ENCODE results near the gene LAMTOR1.
A peak's percentile ranks its signal among the peaks of the same experiment; 100 is the strongest.
"Not testable (repeated sequence)": the region's sequence is repeated elsewhere in the genome, so short reads cannot be mapped to it uniquely, and the experiment has no call there.

LAMTOR1 gene

DNA sequence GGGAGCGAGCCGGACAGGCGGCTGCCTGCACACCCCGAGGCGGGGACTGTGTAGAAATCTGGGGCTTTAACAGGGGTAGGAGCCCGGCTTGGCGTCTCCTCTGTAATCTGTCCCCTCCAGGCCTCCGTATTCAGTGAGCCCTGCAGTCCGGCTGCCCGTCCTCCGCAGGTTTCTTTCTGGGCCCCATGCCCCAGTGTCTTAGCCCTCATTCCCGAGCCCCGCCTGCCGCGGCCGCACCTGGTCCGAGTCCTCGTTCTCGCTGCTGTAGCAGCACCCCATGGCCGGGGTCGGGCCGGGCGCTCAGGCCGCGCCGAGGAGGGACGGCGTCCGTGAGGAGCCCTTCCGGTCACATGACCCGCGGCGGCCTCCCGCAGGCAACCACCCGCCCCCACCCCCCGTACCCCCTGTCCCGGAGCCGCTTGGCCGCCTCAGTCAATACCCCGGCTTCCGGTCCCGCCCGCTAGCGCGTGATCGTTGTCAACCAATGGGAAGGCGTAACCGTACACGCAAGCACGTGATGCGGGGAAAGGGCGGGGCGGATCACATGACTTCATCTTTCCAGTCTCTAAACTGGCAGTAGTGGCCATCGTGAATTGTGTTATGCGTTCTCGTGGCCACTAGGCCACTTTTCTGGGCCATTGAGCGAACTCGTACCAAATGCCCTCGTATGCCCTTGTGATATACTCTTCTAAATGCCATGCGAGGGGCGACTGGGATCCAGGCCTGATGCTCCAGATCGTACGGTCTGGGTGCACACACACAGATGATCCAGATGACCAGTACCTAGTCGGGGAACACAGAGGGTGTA is at the start of gene LAMTOR1:
Gene LAMTOR1 (minus strand): TSS at position 352 of the 808 bp plus-strand sequence. CDS start 73 bp downstream, at position 279.
- DNase-seq: peak; percentile 98

GRCh38 chr11:72150882-72151281 is 47.8 kb upstream of the LAMTOR1 start:
- DNase-seq: no peak

DNA sequence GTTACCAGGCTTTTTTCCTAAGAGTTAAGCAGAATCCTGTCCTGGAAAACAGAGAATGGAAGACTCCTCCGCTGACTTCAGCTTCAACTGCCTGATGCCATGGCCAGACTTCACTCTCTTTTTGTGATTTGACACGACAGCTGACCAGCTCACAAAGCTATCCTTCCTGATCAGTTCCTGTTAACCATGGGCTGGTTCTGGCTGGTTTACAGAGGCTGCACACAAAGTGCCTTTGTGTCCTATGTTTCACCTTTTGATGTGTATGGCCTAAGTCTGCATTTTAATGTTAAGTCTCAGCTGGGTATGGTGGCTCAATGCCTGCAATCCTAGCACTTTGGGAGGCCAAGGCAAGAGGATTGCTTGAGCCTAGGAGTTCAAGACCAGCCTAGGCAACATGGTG is 43.5 kb upstream of the LAMTOR1 start:
- DNase-seq: no peak

DNA sequence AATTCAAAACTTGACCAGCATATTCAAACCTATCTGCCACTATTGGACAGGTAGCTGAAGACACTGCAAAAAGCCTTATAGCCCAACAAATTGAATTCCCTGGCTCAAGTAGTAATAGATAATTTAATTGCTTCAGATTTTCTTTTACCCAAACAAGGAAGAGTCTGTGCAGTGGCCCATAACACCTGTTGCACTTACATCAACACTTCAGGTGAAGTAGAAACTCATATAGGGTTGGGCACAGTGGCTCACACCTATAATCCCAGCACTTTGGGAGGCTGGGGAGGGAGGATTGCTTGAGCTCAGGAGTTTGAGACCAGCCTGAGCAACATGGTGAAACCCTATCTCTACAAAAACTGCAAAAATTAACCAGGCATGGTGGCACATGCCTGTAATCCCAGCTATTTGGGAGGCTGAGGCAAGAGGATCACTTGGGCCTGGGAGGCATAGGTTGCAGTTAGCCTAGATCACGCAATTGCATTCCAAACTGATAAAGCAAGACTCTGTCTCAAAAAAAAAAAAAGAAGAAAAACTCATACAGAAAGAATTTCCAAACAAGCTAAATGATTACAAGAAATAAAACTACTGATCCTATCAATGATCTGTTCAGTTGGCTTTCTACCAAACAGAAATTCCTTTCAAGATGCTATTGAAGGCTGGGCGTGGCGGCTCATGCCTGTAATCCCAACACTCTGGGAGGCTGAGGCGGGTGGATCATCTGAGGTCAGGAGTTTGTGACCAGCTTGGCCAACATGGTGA is 41.9 kb upstream of the LAMTOR1 start:
- no peak for DNase-seq

DNA sequence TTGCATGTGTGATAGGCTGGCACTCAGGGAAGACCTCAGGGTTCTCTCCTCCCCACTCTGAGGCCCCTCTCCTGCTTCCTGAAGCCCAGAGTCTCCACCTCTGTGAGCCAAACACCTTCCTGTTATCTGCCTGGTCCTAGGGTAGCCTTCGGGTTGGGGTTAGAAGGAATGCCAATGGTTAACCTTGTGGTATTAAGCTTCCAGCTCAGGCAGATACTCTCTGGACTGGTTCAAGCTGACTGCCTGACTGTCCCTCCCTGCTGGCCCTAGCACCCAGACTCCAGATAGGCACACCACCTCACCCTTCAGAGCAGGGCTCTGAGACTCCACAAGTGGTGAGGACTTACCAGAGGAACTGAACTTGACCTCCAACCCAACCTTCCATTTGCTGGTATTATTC is 39.4 kb upstream of the LAMTOR1 start:
- DNase-seq: not testable (repeated sequence)

- not testable (repeated sequence) for DNase-seq
These were observed 39.0 kb upstream of the LAMTOR1 start for GRCh38 chr11:72142086-72142485.

DNA sequence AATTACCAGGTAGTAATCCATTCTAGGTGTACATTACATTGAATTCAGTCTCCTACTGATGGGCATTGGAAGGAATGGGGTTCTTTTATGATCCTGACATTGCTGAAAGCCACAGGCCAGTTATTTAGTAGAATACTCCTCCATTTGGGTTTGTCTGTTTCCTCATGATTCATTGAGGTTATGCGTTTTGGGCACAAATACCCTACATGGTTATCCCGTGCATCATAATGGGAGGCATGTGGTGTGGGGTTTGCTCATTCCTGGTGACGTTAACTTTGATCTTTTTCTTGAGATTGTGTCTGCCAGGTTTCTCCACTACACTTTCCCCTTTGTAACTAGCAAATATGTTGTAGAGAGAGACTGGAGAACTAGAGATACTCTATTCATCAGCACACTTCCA is 38.0 kb upstream of the LAMTOR1 start:
- no peak for DNase-seq

- no peak for DNase-seq
These were observed 37.6 kb upstream of the LAMTOR1 start for GRCh38 chr11:72140661-72141060.

GRCh38 chr11:72139500-72139899 is 36.4 kb upstream of the LAMTOR1 start:
- DNase-seq: no peak

DNA sequence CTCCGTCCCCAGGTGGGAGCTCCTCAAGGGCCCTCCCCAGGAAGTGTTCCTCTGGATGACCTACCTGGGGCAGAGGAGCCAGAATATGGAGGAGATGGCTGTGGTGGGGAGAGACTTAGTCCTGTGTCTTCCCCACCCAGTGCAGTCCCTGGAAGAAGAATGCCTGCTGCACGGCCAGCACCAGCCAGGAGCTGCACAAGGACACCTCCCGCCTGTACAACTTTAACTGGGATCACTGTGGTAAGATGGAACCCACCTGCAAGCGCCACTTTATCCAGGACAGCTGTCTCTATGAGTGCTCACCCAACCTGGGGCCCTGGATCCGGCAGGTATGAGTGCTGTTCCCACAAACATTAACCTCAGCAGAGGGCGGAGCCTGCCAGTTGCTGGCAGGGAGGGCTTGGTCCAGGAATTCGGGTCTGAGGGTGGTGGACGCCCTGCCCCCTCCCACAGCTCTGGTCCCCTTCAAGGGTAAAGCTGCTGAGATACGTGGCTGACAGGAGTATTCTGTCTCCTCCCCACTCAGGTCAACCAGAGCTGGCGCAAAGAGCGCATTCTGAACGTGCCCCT is 35.8 kb upstream of the LAMTOR1 start:
- DNase-seq: no peak

DNA sequence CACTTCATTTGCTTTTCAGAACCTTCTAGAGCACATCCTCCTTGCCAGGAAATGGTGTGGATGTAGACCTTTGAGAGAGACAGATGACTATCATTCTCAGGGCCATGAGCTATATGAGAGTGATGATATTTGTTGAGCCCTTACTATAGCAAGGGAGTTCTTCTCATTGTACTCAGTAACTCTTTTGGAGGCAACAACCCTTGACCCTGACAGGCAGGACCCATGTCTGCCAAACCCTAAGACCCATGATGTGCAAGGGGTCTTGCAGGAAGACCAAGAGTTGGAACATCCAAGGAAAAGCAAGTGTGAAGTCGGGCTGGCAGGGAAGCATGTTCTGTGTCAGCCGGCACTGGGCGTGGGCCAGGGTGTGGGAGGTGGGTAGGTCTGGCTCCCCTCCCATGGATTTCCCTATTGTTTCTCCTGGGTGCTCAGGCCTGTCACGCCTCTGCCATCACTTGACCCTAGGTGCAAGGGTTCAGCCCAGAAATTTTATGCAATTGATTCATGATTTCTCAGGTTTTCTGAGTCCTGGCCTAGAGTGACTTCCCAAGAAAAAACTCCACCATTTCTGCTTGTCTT is 33.7 kb upstream of the LAMTOR1 start:
- DNase-seq: no peak

- DNase-seq: no peak
These were observed 33.0 kb upstream of the LAMTOR1 start for GRCh38 chr11:72135891-72136683.

GRCh38 chr11:72135473-72135872 is 32.4 kb upstream of the LAMTOR1 start, which contains the start of gene FOLR3:
Gene FOLR3, plus strand, starts transcription at chr11:72135725. Its CDS starts 228 bp downstream, at chr11:72135953.
- not testable (repeated sequence) for DNase-seq

GRCh38 chr11:72132646-72133045 is 29.5 kb upstream of the LAMTOR1 start:
- no peak for DNase-seq

GRCh38 chr11:72129381-72129780 is 26.3 kb upstream of the LAMTOR1 start:
- no peak for DNase-seq

GRCh38 chr11:72127923-72128322 is 24.8 kb upstream of the LAMTOR1 start:
- DNase-seq: no peak

- no peak for DNase-seq
These were observed 22.9 kb upstream of the LAMTOR1 start for GRCh38 chr11:72125956-72126355.

- DNase-seq: no peak
These were observed 20.9 kb upstream of the LAMTOR1 start for GRCh38 chr11:72124046-72124445.

GRCh38 chr11:72123117-72123653 is 20.1 kb upstream of the LAMTOR1 start:
- DNase-seq: no peak

- DNase-seq: no peak
These were observed 19.5 kb upstream of the LAMTOR1 start for GRCh38 chr11:72122607-72123006.

DNA sequence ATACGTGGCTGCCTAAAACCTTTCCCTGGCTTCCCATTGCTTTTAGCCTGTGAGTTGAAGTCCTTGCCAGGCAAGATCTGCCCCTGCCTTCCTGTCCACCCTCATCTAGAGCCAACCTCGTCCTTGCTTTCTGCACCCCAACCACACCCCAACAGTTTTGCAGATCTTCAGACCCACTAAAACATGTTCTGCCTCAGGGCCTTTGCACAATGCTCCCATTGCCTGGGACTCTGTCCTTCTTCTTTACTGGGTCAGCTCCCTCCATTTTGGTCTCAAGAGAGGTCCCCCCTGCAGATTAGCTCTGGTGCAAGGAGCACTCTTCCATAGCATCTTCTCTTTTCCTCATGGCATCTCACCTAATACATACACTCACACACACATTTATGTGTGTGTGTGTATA is 17.8 kb upstream of the LAMTOR1 start:
- DNase-seq: no peak

- no peak for DNase-seq
These were observed 16.1 kb upstream of the LAMTOR1 start for GRCh38 chr11:72119198-72119597.

Measured in SW 1271 (cell line).